Neural cell (in vitro differentiated cells): Measurements from ENCODE around the gene CPVL. TPM values are rescaled to one million over a fixed set of nuclear protein-coding genes. Genes with fewer than 3 reads are reported as not detected.

Experiments
- H2AFZ ChIP-seq: fragments of 200-600, 300-800 bp; sonication (generic), shearing (Covaris generic); 2 replicates; pipeline ENCODE4 v1.6.0; 2014; ENCODE audit warnings: low read depth, mild to moderate bottlenecking, antibody characterized with exemption, low read length, moderate library complexity
- H3F3A ChIP-seq: fragments of 200-600 bp; shearing (Covaris generic); 2 replicates; pipeline ENCODE4 v1.6.1; 2016; ENCODE audit warnings: mild to moderate bottlenecking, moderate library complexity, mixed read lengths, antibody characterized with exemption, low read length; ENCODE audit not compliant: insufficient read depth, poor library complexity, severe bottlenecking
- H3K27ac ChIP-seq: fragments of 200-600, 300-800 bp; sonication (generic), shearing (Covaris generic); 2 replicates; pipeline ENCODE4 v1.5.1; 2014; ENCODE audit warnings: mild to moderate bottlenecking, low read length, moderate library complexity
- H3K27me3 ChIP-seq: fragments of 300-800, 200-600 bp; sonication (generic), shearing (Covaris generic); 2 replicates; pipeline ENCODE4 v1.6.0; 2014; ENCODE audit warnings: mild to moderate bottlenecking, low read depth, low read length, moderate library complexity; ENCODE audit not compliant: insufficient read depth
- H3K36me3 ChIP-seq: fragments of 300-800, 200-600 bp; sonication (generic), shearing (Covaris generic); 2 replicates; pipeline ENCODE4 v1.5.1; 2014; ENCODE audit warnings: mild to moderate bottlenecking, antibody characterized with exemption, low read length, moderate library complexity; ENCODE audit not compliant: insufficient read depth
- H3K4me2 ChIP-seq: fragments of 300-800, 200-600 bp; sonication (generic), shearing (Covaris generic); 2 replicates; pipeline ENCODE4 v1.6.0; 2014; ENCODE audit warnings: mild to moderate bottlenecking, low read length
- H3K4me3 ChIP-seq: fragments of 300-800, 200-600 bp; sonication (generic), shearing (Covaris generic); 2 replicates; pipeline ENCODE4 v1.5.1; 2014; ENCODE audit warnings: mild to moderate bottlenecking, low read length, moderate library complexity
- H3K79me2 ChIP-seq: fragments of 200-600 bp; shearing (Covaris generic); replicated peaks from 2 replicates; pipeline ENCODE4 v1.6.0; 2014; ENCODE audit warnings: mild to moderate bottlenecking, low read length, moderate library complexity; ENCODE audit not compliant: insufficient read depth
- H3K9ac ChIP-seq: fragments of 300-800, 200-600 bp; sonication (generic), shearing (Covaris generic); 2 replicates; pipeline ENCODE4 v1.6.1; 2016; ENCODE audit warnings: mild to moderate bottlenecking, low read length, mixed read lengths
- H3K9me2 ChIP-seq: fragments of 200-600 bp; shearing (Covaris generic); 2 replicates; pipeline ENCODE4 v1.6.1; 2016; ENCODE audit warnings: mild to moderate bottlenecking, low read length, mixed read lengths; ENCODE audit not compliant: insufficient read depth
- H3K9me3 ChIP-seq: fragments of 200-600, 300-800 bp; sonication (generic), shearing (Covaris generic); 2 replicates; pipeline ENCODE4 v1.6.1; 2016; ENCODE audit warnings: mild to moderate bottlenecking, mixed run types, low read length, moderate library complexity, mixed read lengths
- H4K20me1 ChIP-seq: fragments of 200-600 bp; shearing (Covaris generic); 2 replicates; pipeline ENCODE4 v1.6.1; 2016; ENCODE audit warnings: mild to moderate bottlenecking, mixed run types; ENCODE audit not compliant: insufficient read depth
- CTCF ChIP-seq: fragments of 450-650 bp; IDR thresholded peaks from 2 replicates; pipeline ENCODE4 v1.5.1; 2014; ENCODE audit warnings: antibody characterized with exemption, mild to moderate bottlenecking, moderate library complexity; ENCODE audit not compliant: poor library complexity, severe bottlenecking
- EP300 ChIP-seq: fragments of 450-650 bp; conservative IDR thresholded peaks from 2 replicates; pipeline ENCODE4 v1.6.1; 2014; ENCODE audit warnings: antibody characterized with exemption, mild to moderate bottlenecking, moderate library complexity; ENCODE audit not compliant: poor library complexity, severe bottlenecking
- EZH2 ChIP-seq: fragments of 200-600, 300-800 bp; shearing (Covaris generic), sonication (generic); IDR thresholded peaks from 2 replicates; pipeline ENCODE4 v1.6.1; 2014; ENCODE audit warnings: antibody characterized with exemption, low read length, borderline replicate concordance, mild to moderate bottlenecking; ENCODE audit not compliant: insufficient read depth, poor library complexity, severe bottlenecking
- MXI1 ChIP-seq: fragments of 450-650 bp; conservative IDR thresholded peaks from 2 replicates; pipeline ENCODE4 v1.6.1; 2014; ENCODE audit warnings: antibody characterized with exemption, mild to moderate bottlenecking; ENCODE audit not compliant: poor library complexity, severe bottlenecking
- POLR2AphosphoS5 ChIP-seq: IDR thresholded peaks from 2 replicates; pipeline ENCODE4 v1.6.1; 2012
- RAD21 ChIP-seq: fragments of 450-650 bp; conservative IDR thresholded peaks from 2 replicates; pipeline ENCODE4 v1.6.1; 2014; ENCODE audit warnings: antibody characterized with exemption, mild to moderate bottlenecking, moderate library complexity
- REST ChIP-seq: IDR thresholded peaks from 2 replicates; pipeline ENCODE4 v1.6.1; 2012; ENCODE audit warnings: borderline replicate concordance
- SMC3 ChIP-seq: fragments of 450-650 bp; conservative IDR thresholded peaks from 2 replicates; pipeline ENCODE4 v1.6.1; 2014; ENCODE audit warnings: antibody characterized with exemption, mild to moderate bottlenecking, moderate library complexity; ENCODE audit not compliant: poor library complexity
- TAF1 ChIP-seq: IDR thresholded peaks from 2 replicates; pipeline ENCODE4 v1.6.1; 2012; ENCODE audit warnings: low read depth
- polyA plus RNA-seq: library from polyadenylated mRNA; depleted of rRNA; stranded (reverse); fragments of >200 nt; gene quantifications from 2 replicates; pipeline ENCODE4 v1.2.3, GENCODE V29; 2014

Gene CPVL
- polyA plus RNA-seq, 1 donor from 2014 or later: 13.0 TPM

GRCh38 chr7:29066641-29067040, 79.7 kb downstream of the CPVL start:
- TF ChIP-seq CTCF (no peak), SMC3 (no peak), RAD21 (no peak), EZH2 (no peak), EP300 (no peak)
- Histone ChIP-seq H3K9ac (no peak overlapping the region), H4K20me1 (no peaks in the 10 kb centered on the region), H3F3A (no peaks in the 10 kb centered on the region), H2AFZ (no peak overlapping the region), H3K4me2 (no peak overlapping the region), H3K27ac (peak overlapping the region; percentile 13), H3K9me3 (no peaks in the 10 kb centered on the region), H3K79me2 (no peaks in the 10 kb centered on the region), H3K9me2 (no peaks in the 10 kb centered on the region), H3K4me3 (no peak overlapping the region), H3K36me3 (no peaks in the 10 kb centered on the region), H3K27me3 (no peaks in the 10 kb centered on the region)

GRCh38 chr7:29065181-29065857, 81.0 kb downstream of the CPVL start:
- H3F3A ChIP-seq: no peaks in the 10 kb centered on the region
- no peaks in the 10 kb centered on the region for H3K9me3 ChIP-seq
- no peaks in the 10 kb centered on the region for H3K36me3 ChIP-seq
- no peak overlapping the region for H3K4me3 ChIP-seq
- H3K9ac ChIP-seq: no peak overlapping the region
- H3K27ac ChIP-seq: no peak overlapping the region
- no peaks in the 10 kb centered on the region for H3K27me3 ChIP-seq
- H2AFZ ChIP-seq: no peak overlapping the region
- no peaks in the 10 kb centered on the region for H4K20me1 ChIP-seq
- H3K79me2 ChIP-seq: no peaks in the 10 kb centered on the region
- no peaks in the 10 kb centered on the region for H3K9me2 ChIP-seq
- no peak overlapping the region for H3K4me2 ChIP-seq
- TF ChIP-seq EP300 (no peak), POLR2AphosphoS5 (no peak), CTCF (no peak)

- no peaks in the 10 kb centered on the region for H3K27me3 ChIP-seq
- no peak overlapping the region for H3K4me3 ChIP-seq
- no peak overlapping the region for H3K27ac ChIP-seq
- H3K79me2 ChIP-seq: no peaks in the 10 kb centered on the region
- no peak overlapping the region for H3K4me2 ChIP-seq
- H3K36me3 ChIP-seq: no peaks in the 10 kb centered on the region
- no peak overlapping the region for H2AFZ ChIP-seq
- no peak for TF ChIP-seq POLR2AphosphoS5
- no peak for TF ChIP-seq MXI1
- no peak for TF ChIP-seq CTCF
- no peak for TF ChIP-seq TAF1
- TF ChIP-seq REST: no peak
- TF ChIP-seq EP300: no peak
- TF ChIP-seq SMC3: no peak
- TF ChIP-seq RAD21: no peak
- TF ChIP-seq EZH2: no peak
- H3K9ac ChIP-seq: no peak overlapping the region
- H4K20me1 ChIP-seq: no peaks in the 10 kb centered on the region
- H3K9me3 ChIP-seq: no peaks in the 10 kb centered on the region
- H3K9me2 ChIP-seq: no peaks in the 10 kb centered on the region
- no peaks in the 10 kb centered on the region for H3F3A ChIP-seq
Observed at GRCh38 chr7:29063872-29064271, 82.5 kb downstream of the CPVL start.
